Fibroblast of upper back skin (primary cell): ENCODE results near the gene USH2A.
"Not testable (repeated sequence)": the region's sequence is repeated elsewhere in the genome, so short reads cannot be mapped to it uniquely, and the experiment has no call there.

Experiments used
- DNase-seq: peaks from one replicate; pipeline ENCODE4 v3.0.0-alpha.2; 2013

The USH2A gene

DNA sequence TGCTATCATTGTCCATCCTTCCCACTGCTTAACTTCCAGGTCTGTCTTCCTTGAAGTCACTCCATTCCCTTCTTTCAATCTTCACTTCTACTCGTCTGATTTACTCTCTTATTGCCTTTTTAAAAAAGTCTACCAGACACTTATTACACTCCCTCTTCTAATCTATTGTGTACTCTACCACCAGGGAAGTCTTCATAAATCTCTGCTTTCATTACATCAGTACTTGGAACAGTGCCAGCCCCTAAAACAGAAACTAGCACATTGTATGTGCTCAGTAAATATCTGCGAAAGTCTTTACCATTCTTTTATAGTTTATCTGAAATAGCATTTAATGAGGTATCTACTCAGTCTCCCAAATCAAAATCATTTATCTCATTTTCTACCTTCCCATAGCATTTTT lies 236.4 kb downstream of the USH2A start:
- peak; percentile 57 for DNase-seq

- no peak for DNase-seq
Observed at GRCh38 chr1:216186141-216186540, 237.1 kb downstream of the USH2A start.

DNA sequence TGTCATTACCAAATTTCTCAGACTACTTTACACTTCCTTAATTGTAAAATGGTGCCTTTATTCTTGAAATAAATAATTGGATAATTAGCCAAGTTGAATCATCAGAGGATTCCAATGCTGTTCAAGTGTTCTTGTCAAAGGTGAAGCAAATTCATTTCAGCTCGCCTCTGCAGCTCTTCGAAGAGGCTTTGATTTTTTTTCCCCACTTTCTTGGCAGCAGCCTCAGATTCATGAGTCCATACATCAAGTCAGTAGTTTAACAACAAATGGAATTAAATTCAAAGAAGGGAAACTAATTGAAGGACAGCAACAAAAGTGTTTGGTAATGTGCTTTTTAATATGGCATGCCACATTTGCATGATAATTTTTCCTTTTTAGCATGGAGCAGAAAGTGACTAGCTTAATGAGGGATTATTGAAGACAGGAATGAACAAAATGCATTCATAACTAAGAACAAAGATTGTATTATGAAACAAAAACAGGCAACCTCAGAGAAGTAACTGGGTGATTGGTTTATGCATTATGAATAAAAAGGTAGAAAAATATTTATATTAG lies 239.0 kb downstream of the USH2A start:
- DNase-seq = peak; percentile 50

DNA sequence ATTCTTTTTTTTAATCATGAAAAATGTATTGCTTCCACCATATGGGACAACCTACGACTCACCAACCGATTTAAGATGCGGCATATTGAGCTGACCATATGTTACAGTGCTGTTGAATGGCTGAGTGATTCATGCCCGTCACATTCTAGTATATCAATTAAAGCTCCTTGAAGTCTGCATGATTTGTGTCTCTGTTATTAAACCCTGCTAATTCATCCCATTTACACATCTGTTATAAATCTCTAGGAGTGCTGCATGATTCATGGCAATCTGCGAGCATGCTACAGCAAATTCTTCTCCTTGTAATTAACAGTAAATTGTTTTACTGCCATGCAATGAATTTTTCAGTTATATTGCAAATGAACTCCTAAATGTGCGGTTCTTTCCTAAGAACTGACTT lies 239.8 kb downstream of the USH2A start:
- DNase-seq = peak; percentile 88

DNA sequence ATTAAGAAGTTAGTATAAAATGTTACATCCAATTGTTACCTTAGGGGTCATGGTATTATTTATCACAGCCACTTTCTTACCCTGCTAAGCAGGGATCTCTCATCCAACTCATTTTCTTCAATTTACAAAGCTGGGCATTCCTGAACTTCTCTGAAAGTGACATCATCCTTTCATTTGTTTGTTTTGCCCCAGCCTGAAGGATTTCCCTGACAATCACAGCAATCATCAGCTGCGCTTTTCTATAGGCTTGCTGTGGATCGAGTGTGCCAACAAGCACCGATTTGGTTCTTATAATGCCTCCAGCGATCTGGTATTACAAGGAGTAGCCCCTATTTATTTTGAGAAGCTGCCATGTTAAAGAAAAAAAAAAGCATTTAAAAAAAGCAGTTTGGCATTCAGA lies 240.2 kb downstream of the USH2A start:
- peak; percentile 58 for DNase-seq

DNA sequence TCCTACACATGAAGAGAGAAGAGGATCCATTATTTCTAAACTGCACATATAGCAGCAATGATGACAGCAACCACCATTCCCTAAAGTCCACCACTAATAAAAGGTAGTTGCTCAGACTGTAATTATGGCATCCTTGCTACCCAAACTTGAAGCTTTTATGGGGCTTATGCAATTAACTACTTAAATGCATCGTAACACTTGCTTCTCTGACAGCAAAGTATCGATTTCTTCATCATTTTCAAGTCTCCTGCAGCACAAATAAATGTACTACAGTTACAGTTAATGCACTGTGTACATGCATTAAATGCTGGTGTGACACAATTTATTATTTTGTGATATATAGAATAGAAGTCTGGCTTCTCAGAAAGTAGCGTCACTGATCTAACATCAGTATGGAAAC lies 241.7 kb downstream of the USH2A start:
- no peak for DNase-seq

DNA sequence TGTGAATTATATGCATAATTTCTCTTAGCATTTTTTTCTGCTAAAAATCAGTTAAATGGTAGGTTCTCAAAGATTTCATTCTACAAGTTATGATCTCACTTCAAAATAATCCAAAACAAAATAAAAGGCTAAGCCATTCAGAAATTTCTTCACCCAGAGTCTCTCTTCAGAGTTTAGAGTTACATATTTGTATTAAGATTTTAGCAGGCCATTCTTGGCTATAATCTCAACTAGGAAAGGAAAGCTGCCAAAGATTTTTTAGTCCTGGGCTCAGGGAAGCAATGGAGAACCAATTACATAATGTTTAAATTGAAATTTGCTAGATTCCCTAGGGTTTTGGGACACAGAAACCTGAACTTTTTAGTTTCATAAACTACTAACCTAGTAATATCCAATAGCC lies 245.0 kb downstream of the USH2A start:
- peak; percentile 68 for DNase-seq

DNA sequence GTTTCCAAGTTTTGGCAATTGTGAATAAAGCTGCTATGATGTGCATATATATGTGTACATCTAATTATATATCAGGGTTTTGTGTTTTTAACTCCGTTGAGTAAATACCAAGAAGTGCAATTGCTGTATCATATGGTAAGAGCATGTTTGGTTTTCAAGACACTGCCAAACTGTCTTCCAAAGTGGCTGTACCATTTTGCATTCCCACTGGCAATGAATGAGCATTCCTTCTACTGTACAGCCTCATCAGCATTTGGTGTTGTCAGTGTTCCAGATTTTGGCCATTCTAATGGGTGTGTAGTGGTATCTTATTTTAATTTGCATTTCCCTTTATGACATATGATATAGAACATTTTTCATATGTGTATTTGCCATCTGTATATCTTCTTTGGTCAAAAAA lies 246.3 kb downstream of the USH2A start:
- no peak for DNase-seq

GRCh38 chr1:216175714-216176113 lies 247.5 kb downstream of the USH2A start:
- DNase-seq = no peak

DNA sequence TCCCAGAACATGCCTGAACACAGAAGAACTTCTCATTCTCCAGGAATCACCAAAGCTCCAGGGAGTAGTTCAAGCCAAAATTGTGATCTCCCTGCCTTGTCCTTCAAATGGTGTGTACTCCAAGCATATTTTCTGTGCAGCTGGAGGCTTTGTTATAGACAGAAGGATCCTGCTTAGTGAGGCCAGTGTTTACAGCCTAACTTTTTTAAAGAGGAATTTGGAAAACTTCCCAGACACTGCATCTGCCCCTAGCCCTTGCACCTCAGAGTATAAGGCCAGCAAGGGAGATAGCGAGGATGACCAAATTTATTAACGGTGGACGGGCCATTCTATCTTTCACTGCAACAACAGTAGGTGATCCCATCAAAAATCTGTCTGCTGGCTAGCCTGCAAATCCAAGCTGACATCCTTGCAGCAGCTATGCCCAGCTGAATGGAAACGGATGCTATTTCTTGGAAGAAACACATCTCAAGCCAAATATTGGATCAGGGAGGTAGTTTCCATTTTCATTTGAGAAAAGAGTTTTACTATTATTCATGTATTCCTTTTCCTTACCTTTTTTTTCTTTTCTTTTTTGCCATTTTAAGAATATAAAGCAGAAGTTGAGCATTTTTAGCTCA lies 249.8 kb downstream of the USH2A start:
- DNase-seq = peak; percentile 10

DNA sequence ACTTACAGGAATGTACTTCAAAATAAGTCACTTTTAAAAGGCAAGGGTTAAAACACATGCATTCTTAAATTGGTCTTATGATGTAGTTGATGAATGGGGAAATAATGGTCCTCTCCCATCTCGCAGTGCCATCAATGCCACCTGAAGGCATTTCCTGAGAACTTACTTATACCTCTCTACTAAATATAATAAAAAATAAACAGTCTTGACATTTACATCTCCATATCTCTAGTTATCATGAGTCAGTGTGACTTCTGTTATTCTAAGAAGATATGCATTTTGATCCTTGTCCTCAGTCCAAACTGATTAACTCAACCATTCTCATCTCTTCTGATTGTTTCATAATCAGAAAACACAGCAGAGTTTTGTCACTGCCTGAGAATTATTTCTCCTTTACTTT lies 253.9 kb downstream of the USH2A start:
- DNase-seq = no peak

- peak; percentile 58 for DNase-seq
Observed at GRCh38 chr1:216168546-216168945, 254.7 kb downstream of the USH2A start.

DNA sequence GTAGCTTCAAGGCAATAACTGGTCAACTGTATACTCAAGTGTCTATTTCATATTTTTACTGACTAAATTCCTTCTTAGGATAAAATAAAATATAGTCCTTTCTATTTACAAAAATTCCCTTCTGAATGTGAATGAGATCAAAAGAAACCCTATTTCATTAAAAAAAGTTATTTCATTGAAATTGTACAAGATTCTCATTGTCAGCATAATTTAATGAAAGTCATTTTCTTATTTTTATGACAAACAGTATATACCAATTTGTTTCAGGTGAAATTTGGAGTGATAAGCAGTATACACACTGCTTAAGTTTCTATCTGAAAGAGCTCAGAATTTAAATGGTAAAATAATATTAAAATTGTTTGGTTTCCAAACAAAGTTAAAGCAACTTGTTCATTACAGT lies 269.2 kb downstream of the USH2A start:
- no peak for DNase-seq

- DNase-seq = no peak
Observed at GRCh38 chr1:216153130-216153529, 270.1 kb downstream of the USH2A start.

- DNase-seq = not testable (repeated sequence)
Observed at GRCh38 chr1:216145451-216146018, 277.7 kb downstream of the USH2A start.

GRCh38 chr1:216144661-216145450 lies 278.4 kb downstream of the USH2A start:
- DNase-seq = no peak

- no peak for DNase-seq
Observed at GRCh38 chr1:216142921-216143320, 280.3 kb downstream of the USH2A start.

- peak; percentile 88 for DNase-seq
Observed at GRCh38 chr1:216140730-216141524, 282.3 kb downstream of the USH2A start.

DNA sequence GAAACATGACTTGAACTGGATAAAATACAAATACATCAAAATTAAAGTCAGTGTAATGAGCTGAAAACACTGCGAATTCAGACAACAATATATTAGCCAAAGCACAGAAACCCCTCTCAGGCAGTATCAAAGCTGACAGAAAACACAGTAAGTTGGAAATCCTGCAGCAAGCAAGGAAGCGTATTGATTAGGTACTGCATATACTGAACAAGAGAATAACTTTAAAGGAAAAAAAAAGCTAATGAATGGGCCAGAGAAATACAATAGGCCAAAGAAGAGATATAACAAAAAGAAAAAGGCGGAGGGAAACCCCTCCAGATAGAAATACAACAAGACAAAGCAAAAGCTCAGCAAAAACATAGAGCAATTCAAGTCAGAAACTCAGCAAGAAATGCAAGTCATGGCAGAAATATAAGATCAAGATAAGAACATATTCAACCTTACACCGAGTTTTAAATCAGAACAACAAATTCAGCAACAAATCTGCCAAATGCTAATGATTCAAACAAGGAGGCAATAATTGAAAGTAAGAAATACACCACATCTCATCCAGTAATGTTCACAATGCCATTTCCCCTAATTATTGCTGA lies 299.0 kb downstream of the USH2A start:
- DNase-seq = no peak

GRCh38 chr1:216123446-216124191 lies 299.6 kb downstream of the USH2A start:
- no peak for DNase-seq

- DNase-seq = peak; percentile 54
Observed at GRCh38 chr1:216119600-216119999, 303.6 kb downstream of the USH2A start.

DNA sequence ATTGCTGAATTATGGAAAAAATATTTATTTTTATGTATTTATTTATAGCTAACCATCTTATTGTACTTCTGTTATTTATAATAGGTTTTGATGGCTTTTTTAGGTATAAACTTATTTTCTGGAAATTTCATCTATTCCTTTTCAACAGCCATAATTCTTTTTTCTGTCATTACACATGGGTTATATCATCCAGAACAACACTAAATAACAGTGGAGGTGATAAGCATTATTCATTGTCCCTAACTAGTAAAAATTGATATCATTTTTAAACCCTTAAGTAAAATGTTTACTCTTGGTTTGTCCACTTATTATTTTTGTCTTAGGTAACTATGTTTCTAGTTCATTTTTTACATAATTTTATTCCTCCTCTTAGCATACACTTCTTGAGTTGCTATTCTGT lies 309.1 kb downstream of the USH2A start:
- DNase-seq = no peak
